ENCODE results near the gene INMT. TPM values are rescaled to one million over a fixed set of nuclear protein-coding genes. Genes with fewer than 3 reads are reported as not detected.

The INMT gene
- total RNA-seq, 2 experiments from 2014 or later: 0.32 TPM; not detected in 1

Other genes with a start within 250 kb of the INMT start
- gene GGCT, start 247.3 kb upstream of the INMT start, total RNA-seq (2014; rRNA removed; shearing (Covaris generic)): 70.3 and 81.7 TPM in 2 replicates
- gene GGCT, start 247.3 kb upstream of the INMT start, total RNA-seq (2022): 81.3 and 84.5 TPM in 2 replicates
- 161 and 178 TPM in 2 replicates for gene GARS1, start 157.3 kb upstream of the INMT start, total RNA-seq (2014; rRNA removed; shearing (Covaris generic))
- gene GARS1, start 157.3 kb upstream of the INMT start, total RNA-seq (2022): 355 and 375 TPM in 2 replicates
- gene CRHR2, start 69.7 kb upstream of the INMT start, total RNA-seq (2014; rRNA removed; shearing (Covaris generic)): not detected in 2 replicates
- not detected in 2 replicates for gene CRHR2, start 69.7 kb upstream of the INMT start, total RNA-seq (2022)
- gene MINDY4, start 19.3 kb downstream of the INMT start, total RNA-seq (2014; rRNA removed; shearing (Covaris generic)): not detected in 2 replicates
- gene MINDY4, start 19.3 kb downstream of the INMT start, total RNA-seq (2022): 0.86 and 1.4 TPM in 2 replicates
- gene AQP1, start 159.7 kb downstream of the INMT start, total RNA-seq (2014; rRNA removed; shearing (Covaris generic)): not detected in 2 replicates
- not detected in 2 replicates for gene AQP1, start 159.7 kb downstream of the INMT start, total RNA-seq (2022)
- not detected in 2 replicates for gene GHRHR, start 211.8 kb downstream of the INMT start, total RNA-seq (2014; rRNA removed; shearing (Covaris generic))
- not detected in 2 replicates for gene GHRHR, start 211.8 kb downstream of the INMT start, total RNA-seq (2022)